B cell (primary cell): ENCODE data around the gene OLAH.

Source experiments
- CTCF ChIP-seq: fragments of 200-600 bp; IDR thresholded peaks from one replicate; pipeline ENCODE4 v1.8.0; 2022; ENCODE audit warnings: antibody characterized with exemption, mild to moderate bottlenecking
- EZH2 ChIP-seq: IDR thresholded peaks from 2 replicates; pipeline ENCODE4 v1.6.1; 2012; ENCODE audit warnings: borderline replicate concordance, low read depth, mild to moderate bottlenecking, moderate library complexity, low read length; ENCODE audit not compliant: insufficient read depth, poor library complexity, severe bottlenecking

- TF ChIP-seq CTCF (no peak), EZH2 (no peak)
Observed at GRCh38 chr10:15037691-15038090, 6.1 kb upstream of the OLAH start.
